ENCODE data around the gene EPN1.

DNA sequence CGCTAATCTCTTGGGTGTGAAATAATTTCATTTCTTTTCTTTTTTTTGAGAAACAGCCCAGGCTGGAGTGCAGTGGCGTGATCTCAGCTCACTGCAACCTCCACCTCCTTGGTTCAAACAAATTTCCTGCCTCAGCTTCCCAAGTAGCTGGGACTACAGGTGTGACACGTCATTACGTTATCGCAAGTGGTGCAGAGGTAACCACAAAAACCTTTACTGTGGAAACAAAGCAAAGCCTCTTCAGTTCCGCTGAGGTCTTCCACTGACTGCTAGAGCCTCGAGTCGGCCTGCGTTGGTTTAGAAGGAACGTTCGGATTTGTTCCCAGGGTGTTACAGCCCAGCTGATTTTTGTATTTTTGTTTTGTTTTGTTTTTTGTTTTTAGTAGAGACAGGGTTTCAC is 48.7 kb upstream of the EPN1 start:
- TF ChIP-seq, protein P1, sequence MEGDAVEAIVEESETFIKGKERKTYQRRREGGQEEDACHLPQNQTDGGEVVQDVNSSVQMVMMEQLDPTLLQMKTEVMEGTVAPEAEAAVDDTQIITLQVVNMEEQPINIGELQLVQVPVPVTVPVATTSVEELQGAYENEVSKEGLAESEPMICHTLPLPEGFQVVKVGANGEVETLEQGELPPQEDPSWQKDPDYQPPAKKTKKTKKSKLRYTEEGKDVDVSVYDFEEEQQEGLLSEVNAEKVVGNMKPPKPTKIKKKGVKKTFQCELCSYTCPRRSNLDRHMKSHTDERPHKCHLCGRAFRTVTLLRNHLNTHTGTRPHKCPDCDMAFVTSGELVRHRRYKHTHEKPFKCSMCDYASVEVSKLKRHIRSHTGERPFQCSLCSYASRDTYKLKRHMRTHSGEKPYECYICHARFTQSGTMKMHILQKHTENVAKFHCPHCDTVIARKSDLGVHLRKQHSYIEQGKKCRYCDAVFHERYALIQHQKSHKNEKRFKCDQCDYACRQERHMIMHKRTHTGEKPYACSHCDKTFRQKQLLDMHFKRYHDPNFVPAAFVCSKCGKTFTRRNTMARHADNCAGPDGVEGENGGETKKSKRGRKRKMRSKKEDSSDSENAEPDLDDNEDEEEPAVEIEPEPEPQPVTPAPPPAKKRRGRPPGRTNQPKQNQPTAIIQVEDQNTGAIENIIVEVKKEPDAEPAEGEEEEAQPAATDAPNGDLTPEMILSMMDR (IDR thresholded peaks at IDR 0.05), result no peak
- no peak for TF ChIP-seq POLR2AphosphoS5 (IDR thresholded peaks at IDR 0.05)
